H9 (cell line): Measurements from ENCODE around the gene CABLES2. TPM values are rescaled to one million over a fixed set of nuclear protein-coding genes. Genes with fewer than 3 reads are reported as not detected.

Experiments used
- DNase-seq: peaks from one replicate; pipeline ENCODE4 v3.0.0-alpha.2; 2017
- H2AFZ ChIP-seq: one replicate; pipeline ENCODE4 v1.6.1; 2013; ENCODE audit warnings: mild to moderate bottlenecking, low read length, control low read depth, moderate library complexity
- H2AK5ac ChIP-seq: 2 replicates; pipeline ENCODE4 v1.6.1; 2013; ENCODE audit warnings: low read length, control low read depth, mixed read lengths; ENCODE audit not compliant: insufficient read length
- H2BK120ac ChIP-seq: one replicate; pipeline ENCODE4 v1.6.1; 2013; ENCODE audit warnings: low read depth, mild to moderate bottlenecking, low read length, control low read depth, inconsistent platforms; ENCODE audit not compliant: poor library complexity, severe bottlenecking
- H2BK12ac ChIP-seq: 2 replicates; pipeline ENCODE4 v1.6.1; 2013; ENCODE audit warnings: low read length, control low read depth, mixed read lengths, low read depth; ENCODE audit not compliant: insufficient read length
- H2BK15ac ChIP-seq: 2 replicates; pipeline ENCODE4 v1.6.1; 2013; ENCODE audit warnings: low read depth, low read length, control low read depth
- H2BK20ac ChIP-seq: one replicate; pipeline ENCODE4 v1.6.1; 2013; ENCODE audit warnings: low read depth, mild to moderate bottlenecking, low read length, control low read depth, inconsistent platforms; ENCODE audit not compliant: poor library complexity, severe bottlenecking
- H2BK5ac ChIP-seq: 2 replicates; pipeline ENCODE4 v1.6.1; 2013; ENCODE audit warnings: low read length, control low read depth, mixed read lengths; ENCODE audit not compliant: insufficient read length
- H3K14ac ChIP-seq: 2 replicates; pipeline ENCODE4 v1.6.1; 2013; ENCODE audit warnings: low read length, control low read depth; ENCODE audit not compliant: insufficient read depth
- H3K18ac ChIP-seq: 2 replicates; pipeline ENCODE4 v1.6.1; 2013; ENCODE audit warnings: low read depth, mild to moderate bottlenecking, mixed read lengths, low read length, control low read depth; ENCODE audit not compliant: insufficient read length
- H3K23ac ChIP-seq: 2 replicates; pipeline ENCODE4 v1.6.1; 2013; ENCODE audit warnings: low read length, control low read depth, mixed read lengths, low read depth; ENCODE audit not compliant: insufficient read length
- H3K23me2 ChIP-seq: 2 replicates; pipeline ENCODE4 v1.6.1; 2013; ENCODE audit warnings: low read depth, mild to moderate bottlenecking, mixed read lengths, low read length, control low read depth; ENCODE audit not compliant: insufficient read length, poor library complexity, severe bottlenecking
- H3K27ac ChIP-seq: 2 replicates; pipeline ENCODE4 v1.5.1; 2013; ENCODE audit warnings: low read length, control low read depth, mixed read lengths, low read depth; ENCODE audit not compliant: insufficient read length
- H3K27me3 ChIP-seq: 2 replicates; pipeline ENCODE4 v1.6.1; 2013; ENCODE audit warnings: low read length, control low read depth, inconsistent platforms; ENCODE audit not compliant: insufficient read depth
- H3K4ac ChIP-seq: 2 replicates; pipeline ENCODE4 v1.6.1; 2013; ENCODE audit warnings: low read depth, mild to moderate bottlenecking, control low read depth, inconsistent platforms, low read length, moderate library complexity
- H3K4me1 ChIP-seq: 2 replicates; pipeline ENCODE4 v1.6.1; 2013; ENCODE audit warnings: low read length, control low read depth, inconsistent platforms; ENCODE audit not compliant: insufficient read depth
- H3K4me2 ChIP-seq: 2 replicates; pipeline ENCODE4 v1.6.1; 2013; ENCODE audit warnings: low read length, control low read depth, mixed read lengths; ENCODE audit not compliant: insufficient read length, insufficient read depth
- H3K56ac ChIP-seq: 2 replicates; pipeline ENCODE4 v1.6.1; 2013; ENCODE audit warnings: low read depth, mild to moderate bottlenecking, mixed read lengths, low read length, control low read depth; ENCODE audit not compliant: insufficient read length
- H3K79me1 ChIP-seq: 2 replicates; pipeline ENCODE4 v1.6.1; 2013; ENCODE audit warnings: low read depth, mild to moderate bottlenecking, moderate library complexity, low read length, control low read depth, inconsistent platforms; ENCODE audit not compliant: insufficient read depth, poor library complexity, severe bottlenecking
- H3K79me2 ChIP-seq: 2 replicates; pipeline ENCODE4 v1.6.1; 2013; ENCODE audit warnings: low read length, control low read depth, inconsistent platforms; ENCODE audit not compliant: insufficient read depth
- H3K9ac ChIP-seq: 2 replicates; pipeline ENCODE4 v1.6.1; 2013; ENCODE audit warnings: low read length, control low read depth, mixed read lengths; ENCODE audit not compliant: insufficient read length; ENCODE audit errors: extremely low read depth
- H3K9me3 ChIP-seq: one replicate; pipeline ENCODE4 v1.6.1; 2013; ENCODE audit warnings: low read depth, low read length, inconsistent platforms; ENCODE audit not compliant: control insufficient read depth
- H3T11ph ChIP-seq: one replicate; pipeline ENCODE4 v1.6.1; 2013; ENCODE audit warnings: mild to moderate bottlenecking, low read length, control low read depth, inconsistent platforms
- H4K20me1 ChIP-seq: one replicate; pipeline ENCODE4 v1.6.1; 2013; ENCODE audit not compliant: control insufficient read depth, insufficient read length, insufficient read depth
- H4K5ac ChIP-seq: 2 replicates; pipeline ENCODE4 v1.6.1; 2013; ENCODE audit warnings: low read depth, mild to moderate bottlenecking, mixed read lengths, low read length, control low read depth; ENCODE audit not compliant: insufficient read length
- H4K8ac ChIP-seq: replicated peaks from 2 replicates; pipeline ENCODE4 v1.6.1; 2013; ENCODE audit warnings: low read length, control low read depth, mixed read lengths, low read depth; ENCODE audit not compliant: insufficient read length
- H4K91ac ChIP-seq: 2 replicates; pipeline ENCODE4 v1.6.1; 2013; ENCODE audit warnings: low read depth, mild to moderate bottlenecking, moderate library complexity, mixed read lengths, low read length, control low read depth; ENCODE audit not compliant: insufficient read length
- H3K27ac Mint-ChIP-seq, 3 experiments: 2 replicates in 2 of 3; 3 replicates in 1 of 3; pipeline ENCODE4 v1.8.0; 2020 to 2021; ENCODE audit warnings: mixed read lengths in 3 of 3, mild to moderate bottlenecking in 1 of 3, moderate library complexity in 1 of 3
- H3K27me3 Mint-ChIP-seq: 2 replicates; pipeline ENCODE4 v1.8.0; 2021; ENCODE audit warnings: low read depth, mild to moderate bottlenecking, moderate library complexity, mixed read lengths
- H3K36me3 Mint-ChIP-seq, 3 experiments: 2 replicates in 2 of 3; 3 replicates in 1 of 3; pipeline ENCODE4 v1.8.0; 2020 to 2021; ENCODE audit warnings: low read depth in 3 of 3, mixed read lengths in 3 of 3; ENCODE audit not compliant: insufficient read depth in 1 of 3
- H3K4me1 Mint-ChIP-seq, 2 experiments: 2 replicates each; pipeline ENCODE4 v1.8.0; 2020; ENCODE audit warnings: mixed read lengths in 2 of 2
- H3K4me3 Mint-ChIP-seq, 2 experiments: 2 replicates in 1 of 2; 3 replicates in 1 of 2; pipeline ENCODE4 v1.8.0; 2020 to 2021; ENCODE audit warnings: mild to moderate bottlenecking in 2 of 2, mixed read lengths in 2 of 2, moderate library complexity in 1 of 2
- H3K9me3 Mint-ChIP-seq, 2 experiments: 2 replicates in 1 of 2; 3 replicates in 1 of 2; pipeline ENCODE4 v1.8.0; 2020; ENCODE audit warnings: mild to moderate bottlenecking in 2 of 2, mixed read lengths in 2 of 2, moderate library complexity in 1 of 2
- CTCF ChIP-seq: fragments of 200-600 bp; sonication (generic); conservative IDR thresholded peaks from 3 replicates; pipeline ENCODE4 v1.8.0; 2021; ENCODE audit warnings: antibody characterized with exemption, mild to moderate bottlenecking
- WGBS: extraction: QIAGEN DNeasy Blood & Tissue Kit; methylation state at CpG from one replicate; pipeline ENCODE4 v1.1.7; 2013; ENCODE audit warnings: missing lambda C conversion rate, low lambda C conversion rate, mixed read lengths; ENCODE audit not compliant: insufficient read length; ENCODE audit errors: extremely low coverage; 5-methylcytosine and 5-hydroxymethylcytosine counted together
- total RNA-seq: library from RNA; stranded (reverse); gene quantifications from 2 replicates; pipeline ENCODE4 v1.2.1, GENCODE V29; 2021

The CABLES2 gene
- total RNA-seq, 1 experiment from 2014 or later: 10.8 TPM

GRCh38 chr20:62437496-62437895 is 30.4 kb upstream of the CABLES2 start:
- Mint-ChIP-seq H3K4me3 (no peak overlapping the region; a peak in 1 of 5 replicates), H3K4me1 (peaks cover 0 to 4% of the 10 kb centered on the region in 2 experiments; a peak in 1 of 4 replicates), H3K27ac (peak overlapping the region in 1 of 3 experiments; percentile 79; a peak in 1 of 7 replicates), H3K27me3 (peaks cover 53% of the 10 kb centered on the region), H3K36me3 (no peaks in the 10 kb centered on the region), H3K9me3 (peaks cover 0 to 2% of the 10 kb centered on the region in 2 experiments; a peak in 1 of 5 replicates)
- H2BK15ac ChIP-seq: no peak overlapping the region
- no peak overlapping the region for H3K4ac ChIP-seq
- H3K56ac ChIP-seq: no peak overlapping the region
- H3K14ac ChIP-seq: no peak overlapping the region
- H3K18ac ChIP-seq: no peak overlapping the region
- H3K79me1 ChIP-seq: no peaks in the 10 kb centered on the region
- H3K23ac ChIP-seq: no peak overlapping the region
- no peak overlapping the region for H2BK120ac ChIP-seq
- WGBS: no CpG with 5 or more reads among the region's 12 CpGs
- no peak overlapping the region for H3K9ac ChIP-seq
- DNase-seq: no peak
- TF ChIP-seq CTCF: no peak
- H2BK20ac ChIP-seq: no peak overlapping the region
- H4K5ac ChIP-seq: no peak overlapping the region
- H3K27me3 ChIP-seq: no peaks in the 10 kb centered on the region
- no peaks in the 10 kb centered on the region for H3K9me3 ChIP-seq
- no peak overlapping the region for H3K27ac ChIP-seq
- no peak overlapping the region for H2BK5ac ChIP-seq
- H2BK12ac ChIP-seq: no peak overlapping the region
- no peak overlapping the region for H3K4me2 ChIP-seq
- H3K23me2 ChIP-seq: no peaks in the 10 kb centered on the region
- no peak overlapping the region for H2AK5ac ChIP-seq
- no peak overlapping the region for H4K8ac ChIP-seq
- H2AFZ ChIP-seq: no peak overlapping the region
- H4K91ac ChIP-seq: no peak overlapping the region
- no peaks in the 10 kb centered on the region for H3K4me1 ChIP-seq
- H3K79me2 ChIP-seq: no peaks in the 10 kb centered on the region
- H3T11ph ChIP-seq: no peak overlapping the region
- no peaks in the 10 kb centered on the region for H4K20me1 ChIP-seq
